Activated CD4-positive, alpha-beta T cell treated with anti-CD3 and anti-CD28 coated beads, Interleukin-2, Interleukin-6, amounts not matched to agents 100 ng/mL and 50 ng/mL, durations not matched to agents 16 hours and 8 hours (primary cell): ENCODE measurements around the gene SPDYE1.

Source experiments
- DNase-seq: peaks from one replicate; pipeline ENCODE4 v3.0.0-alpha.2; 2020

SPDYE1 gene

DNA sequence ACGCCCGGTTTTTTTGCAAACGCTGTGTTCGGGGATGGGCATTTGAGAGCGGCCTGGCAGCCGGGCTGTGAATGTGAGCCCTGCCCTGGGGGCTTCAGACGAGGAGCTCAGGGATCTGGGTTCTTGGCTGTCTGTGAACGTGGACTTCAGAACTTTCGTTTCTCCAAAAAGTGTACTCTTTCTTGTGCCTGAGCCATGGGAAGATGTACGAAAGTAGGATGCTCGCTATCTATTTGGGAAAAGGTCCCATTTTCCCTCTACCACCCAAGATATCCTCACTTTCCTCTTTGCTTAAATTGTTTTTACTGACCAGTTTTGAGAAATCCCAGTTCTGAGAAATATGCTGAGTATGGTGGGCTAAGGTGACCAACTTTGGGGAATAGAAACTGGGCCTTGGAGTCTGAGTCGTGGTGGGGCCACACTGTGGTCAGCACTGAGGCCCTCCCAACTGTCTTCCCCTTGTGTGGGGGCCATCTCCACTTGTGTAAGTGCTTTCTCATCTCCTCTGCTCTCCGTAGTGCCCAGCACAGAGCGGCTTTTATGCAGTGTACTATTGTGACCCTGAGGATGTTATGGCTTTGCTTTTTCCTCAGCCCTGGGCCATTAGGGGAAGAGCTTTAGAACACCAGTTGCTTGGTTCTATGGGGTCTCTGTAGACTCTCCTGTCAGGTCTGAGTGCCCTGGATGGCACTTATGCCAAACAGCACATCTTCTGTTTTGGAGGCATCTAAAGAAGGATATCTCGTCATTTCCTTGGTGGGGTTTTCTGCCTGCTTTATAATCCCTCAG lies 47.7 kb downstream of the SPDYE1 start:
- DNase-seq: no peak

DNA sequence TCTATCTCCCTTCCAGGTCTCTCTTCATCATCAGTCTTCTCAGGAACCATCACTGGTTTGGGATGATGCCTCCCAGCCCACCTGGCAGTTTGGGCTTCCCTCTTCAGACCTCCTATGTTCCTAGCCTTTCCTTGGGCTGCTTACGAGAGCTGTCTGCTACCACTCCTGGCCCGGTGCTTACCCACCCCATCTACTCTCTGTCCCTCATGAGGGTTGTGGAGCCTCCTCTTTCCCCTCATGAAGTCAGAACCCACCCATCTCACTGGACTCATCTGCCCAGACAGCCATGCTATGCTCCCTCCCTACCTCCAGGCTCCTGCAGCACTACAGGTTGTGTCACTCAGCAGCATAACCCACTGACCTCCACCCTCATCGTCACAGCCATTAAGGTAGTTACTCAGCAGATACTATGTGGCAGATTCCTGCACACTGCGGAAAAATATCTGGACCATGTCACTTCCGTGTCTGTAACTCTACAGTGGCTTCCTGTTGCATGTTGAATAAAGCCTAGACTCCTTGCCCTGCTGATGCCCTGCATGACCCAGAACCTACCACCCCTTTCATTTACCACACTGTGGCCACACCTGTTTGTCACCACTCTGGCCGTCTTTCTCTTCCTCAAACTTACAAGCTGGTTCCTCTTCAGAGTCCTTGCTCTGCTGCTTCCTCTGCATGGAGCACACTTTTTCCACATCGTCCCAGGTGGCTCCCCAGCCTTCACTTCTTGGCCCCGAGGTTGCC lies 48.8 kb downstream of the SPDYE1 start:
- peak; percentile 70 for DNase-seq

- no peak for DNase-seq
These were observed 50.5 kb downstream of the SPDYE1 start for GRCh38 chr7:44048031-44048795.

DNA sequence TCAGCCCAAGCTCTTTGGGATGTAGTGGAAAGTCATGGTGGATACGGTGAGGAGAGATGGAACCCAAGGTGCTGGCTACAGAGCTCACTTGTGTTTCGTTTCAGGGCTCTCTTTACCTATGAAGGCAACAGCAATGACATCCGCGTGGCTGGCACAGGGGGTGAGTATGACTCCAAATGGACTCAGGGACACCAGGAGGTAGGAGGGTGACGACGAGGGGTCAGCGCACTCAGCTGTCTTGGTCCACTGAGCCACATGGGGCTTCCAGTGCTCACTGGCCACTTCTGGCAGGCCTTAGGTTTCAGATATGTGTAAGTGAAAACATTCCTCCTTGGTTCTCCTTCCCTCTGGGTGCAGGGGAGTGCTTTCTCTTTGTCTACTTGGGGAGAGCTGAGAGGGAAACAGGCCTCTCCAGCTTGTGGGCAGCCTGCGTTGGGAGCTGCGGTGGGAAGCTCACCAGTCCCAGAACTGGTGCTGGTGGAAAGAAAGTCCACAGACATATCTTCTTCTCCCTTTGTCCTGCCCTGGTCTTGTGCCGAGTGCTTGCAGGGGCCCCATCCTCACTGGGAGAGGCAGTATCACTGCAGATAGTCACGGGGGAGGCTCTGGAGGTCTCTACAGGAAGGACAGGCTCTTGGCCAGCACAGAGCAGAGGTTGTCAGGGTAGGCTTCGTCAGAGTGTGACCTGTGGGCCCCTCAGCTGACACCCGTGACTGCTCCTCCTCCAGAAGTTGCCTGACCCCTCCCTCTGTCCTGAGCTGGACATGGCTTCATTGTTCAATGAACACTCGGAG lies 52.6 kb downstream of the SPDYE1 start:
- DNase-seq: no peak

- no peak for DNase-seq
These were observed 53.3 kb downstream of the SPDYE1 start for GRCh38 chr7:44050915-44051560.

- DNase-seq: no peak
These were observed 54.0 kb downstream of the SPDYE1 start for GRCh38 chr7:44051611-44052220.

DNA sequence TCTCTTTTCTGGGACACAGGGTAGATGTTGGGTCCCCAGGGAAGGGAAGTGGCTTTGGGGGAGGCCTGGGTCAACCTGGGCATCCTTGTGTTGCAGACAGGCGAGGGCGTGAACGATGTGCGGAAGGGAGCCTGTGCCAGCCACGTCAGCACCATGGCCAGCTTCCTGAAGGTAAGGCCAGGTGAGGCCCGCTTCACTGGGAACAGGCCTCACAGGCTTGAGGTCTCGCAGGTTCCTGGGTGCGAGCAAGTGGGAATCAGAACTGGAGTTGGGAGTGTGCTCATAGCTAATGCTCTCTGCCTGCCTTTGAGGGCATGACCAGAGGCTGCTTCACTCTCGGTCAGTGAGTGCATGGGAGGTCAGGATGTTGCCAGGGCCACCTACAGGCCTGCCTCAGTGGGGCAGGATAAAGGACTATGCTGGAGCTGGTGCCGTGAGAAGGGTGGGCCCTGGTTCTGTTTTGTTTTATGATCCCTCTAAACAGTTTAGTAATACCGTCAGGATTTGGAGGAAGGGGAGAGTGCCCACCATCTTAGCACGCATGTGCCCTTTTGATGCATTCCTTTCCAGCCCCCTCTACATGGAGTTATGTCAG lies 55.2 kb downstream of the SPDYE1 start:
- DNase-seq: no peak

DNA sequence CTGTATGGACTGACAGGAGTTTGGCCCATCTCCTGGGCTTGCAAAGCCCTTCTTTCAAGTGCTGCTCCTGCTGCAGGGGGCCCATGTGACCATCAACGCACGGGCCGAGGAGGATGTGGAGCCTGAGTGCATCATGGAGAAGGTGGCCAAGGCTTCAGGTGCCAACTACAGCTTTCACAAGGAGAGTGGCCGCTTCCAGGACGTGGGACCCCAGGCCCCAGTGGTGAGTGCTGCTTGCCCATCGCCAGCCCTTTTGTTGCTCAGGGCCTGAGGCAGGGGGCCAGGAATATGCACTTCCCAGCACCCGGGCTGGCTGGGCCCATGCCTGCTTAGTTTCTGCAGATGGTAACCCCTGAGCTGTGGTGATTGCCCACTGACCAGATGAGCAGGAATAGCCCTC lies 59.0 kb downstream of the SPDYE1 start:
- DNase-seq: no peak

GRCh38 chr7:44057181-44057848 lies 59.6 kb downstream of the SPDYE1 start:
- DNase-seq: no peak

DNA sequence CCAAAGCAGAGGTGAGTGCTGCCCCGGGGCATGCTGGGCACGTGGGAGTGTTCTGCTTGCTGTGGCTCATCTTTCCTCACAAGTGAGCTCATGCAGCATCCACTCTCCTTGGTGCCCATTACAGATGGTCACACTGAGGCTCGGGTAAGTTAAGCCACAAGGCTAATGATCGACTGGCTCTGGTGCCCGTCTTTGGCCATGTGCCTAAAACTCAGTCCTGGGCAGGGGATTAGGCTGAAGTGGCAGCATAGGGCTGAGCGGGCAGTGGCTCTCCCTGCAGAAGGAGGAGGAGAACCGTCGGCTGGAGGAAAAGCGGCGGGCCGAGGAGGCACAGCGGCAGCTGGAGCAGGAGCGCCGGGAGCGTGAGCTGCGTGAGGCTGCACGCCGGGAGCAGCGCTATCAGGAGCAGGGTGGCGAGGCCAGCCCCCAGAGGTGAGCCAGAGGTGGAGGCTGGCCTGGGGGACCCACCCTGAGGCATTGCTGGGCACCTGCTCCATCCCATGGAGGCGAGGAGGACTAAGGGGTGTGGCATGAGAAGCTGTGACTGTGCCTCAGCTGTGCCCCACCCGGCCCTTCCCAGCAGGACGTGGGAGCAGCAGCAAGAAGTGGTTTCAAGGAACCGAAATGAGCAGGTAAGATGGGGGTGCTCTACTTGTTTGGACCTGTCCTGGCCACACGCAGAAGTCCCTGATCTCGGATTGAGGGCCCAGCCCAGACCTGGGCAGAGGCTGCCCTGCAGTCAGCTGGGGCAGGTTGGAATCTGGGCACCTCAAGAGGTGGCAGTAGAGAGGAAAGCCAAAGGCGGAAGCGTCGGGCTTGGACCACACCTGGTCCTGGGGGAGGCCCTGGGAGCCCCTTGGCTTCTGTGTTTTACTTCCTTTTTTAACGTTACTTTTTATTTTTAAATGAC lies 60.4 kb downstream of the SPDYE1 start:
- no peak for DNase-seq

DNA sequence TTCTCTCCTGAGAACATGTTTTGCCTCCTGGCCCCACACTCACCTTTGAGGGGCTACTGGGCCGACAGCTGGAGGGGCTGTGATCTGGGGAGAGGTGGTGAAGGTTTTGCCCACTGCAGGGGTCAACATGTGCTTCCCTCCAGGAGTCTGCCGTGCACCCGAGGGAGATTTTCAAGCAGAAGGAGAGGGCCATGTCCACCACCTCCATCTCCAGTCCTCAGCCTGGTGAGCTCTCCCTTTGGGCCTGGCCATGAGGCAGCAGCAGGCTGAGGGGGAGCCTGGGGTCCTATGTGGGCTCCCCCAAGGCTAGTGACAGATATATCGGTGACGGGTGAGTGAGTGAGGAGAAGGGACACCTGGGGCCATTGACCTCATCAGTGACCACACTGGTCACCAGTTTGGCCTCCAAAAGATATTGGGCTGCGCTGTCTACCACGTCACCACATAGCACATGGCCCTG lies 61.1 kb downstream of the SPDYE1 start:
- no peak for DNase-seq

- no peak for DNase-seq
These were observed 61.8 kb downstream of the SPDYE1 start for GRCh38 chr7:44059219-44060090.
